ENCODE measurements around the gene PTTG1IP. TPM values are rescaled to one million over a fixed set of nuclear protein-coding genes. Genes with fewer than 3 reads are reported as not detected.

Gene PTTG1IP
- total RNA-seq, 2 donors from 2014 or later, result 284 to 303 TPM

- TF ChIP-seq CTCF (IDR thresholded peaks at IDR 0.05), result no peak
- peaks cover 26% of the 10 kb centered on the region for H3K36me3 ChIP-seq
- no peak for DNase-seq (ENCODE audit: low spot score)
- H3K27me3 ChIP-seq, result no peaks in the 10 kb centered on the region
- H3K4me3 ChIP-seq, result no peak overlapping the region
- H3K4me1 ChIP-seq, result peaks cover 0 to 77% of the 10 kb centered on the region in 2 donors
- H3K9me3 ChIP-seq, result no peaks in the 10 kb centered on the region
- peak overlapping the region; percentile 89 to 97 for H3K27ac ChIP-seq
Measured at GRCh38 chr21:44867999-44868700, 5.3 kb downstream of the PTTG1IP start.

GRCh38 chr21:44867464-44867863 is 6.0 kb downstream of the PTTG1IP start:
- Histone ChIP-seq H3K9me3 (no peaks in the 10 kb centered on the region), H3K4me1 (peaks cover 0 to 74% of the 10 kb centered on the region in 2 donors), H3K4me3 (no peak overlapping the region), H3K36me3 (peaks cover 27% of the 10 kb centered on the region), H3K27ac (peak overlapping the region; percentile 89 to 97), H3K27me3 (no peaks in the 10 kb centered on the region)
- DNase-seq (ENCODE audit: low spot score), result no peak
- TF ChIP-seq CTCF (IDR thresholded peaks at IDR 0.05), result no peak

- Histone ChIP-seq H3K27me3 (no peaks in the 10 kb centered on the region), H3K4me1 (peaks cover 0 to 74% of the 10 kb centered on the region in 2 donors), H3K4me3 (no peak overlapping the region), H3K9me3 (no peaks in the 10 kb centered on the region), H3K36me3 (peaks cover 27% of the 10 kb centered on the region), H3K27ac (peak overlapping the region; percentile 89 to 97)
- no peak for DNase-seq (ENCODE audit: low spot score)
- no peak for TF ChIP-seq CTCF (IDR thresholded peaks at IDR 0.05)
Measured at GRCh38 chr21:44866780-44867179, 6.7 kb downstream of the PTTG1IP start.

- Histone ChIP-seq H3K27ac (peak overlapping the region; percentile 36 to 68), H3K9me3 (no peaks in the 10 kb centered on the region), H3K4me1 (peaks cover 0 to 70% of the 10 kb centered on the region in 2 donors), H3K36me3 (peaks cover 27% of the 10 kb centered on the region), H3K27me3 (no peaks in the 10 kb centered on the region), H3K4me3 (no peak overlapping the region)
- TF ChIP-seq CTCF (IDR thresholded peaks at IDR 0.05), result no peak
- no peak for DNase-seq (ENCODE audit: low spot score)
Measured at GRCh38 chr21:44865561-44866280, 7.8 kb downstream of the PTTG1IP start.

GRCh38 chr21:44862869-44863685 is 10.4 kb downstream of the PTTG1IP start:
- peak overlapping the region in 1 of 2 donors; percentile 20 for H3K27ac ChIP-seq
- no peak for TF ChIP-seq CTCF (IDR thresholded peaks at IDR 0.05)
- H3K4me3 ChIP-seq, result no peak overlapping the region
- H3K27me3 ChIP-seq, result no peaks in the 10 kb centered on the region
- peaks cover 47% of the 10 kb centered on the region for H3K36me3 ChIP-seq
- no peak for DNase-seq (ENCODE audit: low spot score)
- peaks cover 0 to 54% of the 10 kb centered on the region in 2 donors for H3K4me1 ChIP-seq
- no peaks in the 10 kb centered on the region for H3K9me3 ChIP-seq
